Mucosa of descending colon (tissue), 3 donors: ENCODE results near the gene BCOR. TPM values are rescaled to one million over a fixed set of nuclear protein-coding genes. Genes with fewer than 3 reads are reported as not detected.

Experiments
- ATAC-seq: fragments of 200-7000 bp; cut with Tn5 transposase; one replicate; pipeline ENCODE4 v1.9.1; 2020; ENCODE audit warnings: mild to moderate bottlenecking, moderate library complexity
- DNase-seq, 3 donors: peaks; one replicate each; pipeline ENCODE4 v3.0.0-alpha.2; 2020
- H3K36me3 ChIP-seq: fragments of 200-600 bp; one replicate; pipeline ENCODE4 v1.8.0; 2021; ENCODE audit warnings: low read depth, mild to moderate bottlenecking
- H3K4me1 ChIP-seq: fragments of 200-600 bp; one replicate; pipeline ENCODE4 v1.8.0; 2021; ENCODE audit warnings: low read depth, mild to moderate bottlenecking
- H3K4me3 ChIP-seq: fragments of 200-600 bp; one replicate; pipeline ENCODE4 v1.8.0; 2021; ENCODE audit warnings: mild to moderate bottlenecking
- H3K9me3 ChIP-seq: fragments of 200-600 bp; one replicate; pipeline ENCODE4 v1.8.0; 2021; ENCODE audit warnings: mild to moderate bottlenecking
- CTCF ChIP-seq: fragments of 200-600 bp; IDR thresholded peaks from one replicate; pipeline ENCODE4 v1.8.0; 2022; ENCODE audit warnings: antibody characterized with exemption, mild to moderate bottlenecking
- intact Hi-C, 2 donors: fragments of 100-400 bp; cut with DNase I in 1 of 2; cut with micrococcal nuclease in 1 of 2; formaldehyde crosslinking; loops; one replicate each; pipeline versions ENCODE4 v1.11.0 to v1.11.1; 2022; cut with DNase I, micrococcal nuclease
- total RNA-seq, 3 donors: library from RNA; stranded (reverse); fragmentation: NEBNext Ultra II Directional in 2 of 3; extraction: Animal tissue kit (Norgen Biotek cat#: 25700) in 2 of 3; gene quantifications; one replicate each; pipeline versions ENCODE4 v1.2.1 to v1.2.4, GENCODE V29; 2021 to 2023
- donor health status: DM: no; HTN: no; CAD: no; lungs with moderate emphysema.
- donor health status: DM: no; HTN: no; CAD: no.
- donor health status: DM: no; HTN: yes; CAD: no.

The BCOR gene
- total RNA-seq, 3 donors from 2014 or later: 18.7 to 26.3 (median 23.6) TPM

GRCh38 chrX:40107291-40108161, 9.8 kb upstream of the BCOR start:
- DNase-seq (peak; percentile 55 to 85 (median 78)), ATAC-seq (peak; percentile 43)
- Histone ChIP-seq H3K4me3 (no peak overlapping the region), H3K36me3 (no peaks in the 10 kb centered on the region), H3K9me3 (no peaks in the 10 kb centered on the region), H3K4me1 (peaks cover 12% of the 10 kb centered on the region)
- intact Hi-C loops: no loop called here
- no peak for TF ChIP-seq CTCF

- H3K36me3 ChIP-seq: no peaks in the 10 kb centered on the region
- TF ChIP-seq CTCF: no peak
- H3K4me1 ChIP-seq: peaks cover 12% of the 10 kb centered on the region
- DNase-seq: no peak
- intact Hi-C loops: no loop called here
- H3K4me3 ChIP-seq: no peak overlapping the region
- H3K9me3 ChIP-seq: no peaks in the 10 kb centered on the region
- no peak for ATAC-seq
Observed at GRCh38 chrX:40106676-40107290, 9.0 kb upstream of the BCOR start.

GRCh38 chrX:40105835-40106675, 8.3 kb upstream of the BCOR start:
- peak; percentile 79 to 84 (median 79) for DNase-seq
- peak overlapping the region; percentile 17 for H3K4me3 ChIP-seq
- intact Hi-C loops: no loop called here
- H3K36me3 ChIP-seq: no peaks in the 10 kb centered on the region
- H3K9me3 ChIP-seq: no peaks in the 10 kb centered on the region
- peak; percentile 29 for ATAC-seq
- no peak for TF ChIP-seq CTCF
- peaks cover 12% of the 10 kb centered on the region for H3K4me1 ChIP-seq

- DNase-seq (peak; percentile 42 to 73 (median 70)), ATAC-seq (peak; percentile 39)
- Histone ChIP-seq H3K9me3 (no peaks in the 10 kb centered on the region), H3K4me3 (no peak overlapping the region), H3K36me3 (no peaks in the 10 kb centered on the region), H3K4me1 (peaks cover 13% of the 10 kb centered on the region)
- intact Hi-C loops: no loop called here
- TF ChIP-seq CTCF: no peak
Observed at GRCh38 chrX:40104985-40105834, 7.5 kb upstream of the BCOR start.

- TF ChIP-seq CTCF: no peak
- peak; percentile 8 for ATAC-seq
- H3K36me3 ChIP-seq: no peaks in the 10 kb centered on the region
- no peaks in the 10 kb centered on the region for H3K9me3 ChIP-seq
- H3K4me1 ChIP-seq: peaks cover 18% of the 10 kb centered on the region
- intact Hi-C loops: no loop called here
- peak in 2 of 3 donors; percentile 48 to 83 for DNase-seq
- no peak overlapping the region for H3K4me3 ChIP-seq
Observed at GRCh38 chrX:40104630-40104984, 6.8 kb upstream of the BCOR start.
